ENCODE results near the gene KCND3. TPM values are rescaled to one million over a fixed set of nuclear protein-coding genes. Genes with fewer than 3 reads are reported as not detected.

KCND3 gene
- total RNA-seq, 4 donors from 2014 or later, result 1.0 to 6.9 (median 3.9) TPM

GRCh38 chr1:111906816-111907215 lies 82.7 kb downstream of the KCND3 start:
- WGBS, 2 donors, result 52 to 54% methylated on average over 1 of the region's 1 CpG
- Histone ChIP-seq H3K36me3 (no peaks in the 10 kb centered on the region), H3K27ac (no peak overlapping the region), H3K4me3 (no peak overlapping the region), H3K4me1 (no peaks in the 10 kb centered on the region), H3K27me3 (no peaks in the 10 kb centered on the region), H3K9me3 (no peaks in the 10 kb centered on the region)
- DNase-seq (ENCODE audit: low spot score in 2 of 2), result no peak
- no peak for TF ChIP-seq EP300 (IDR thresholded peaks at IDR 0.05)
- TF ChIP-seq, protein P1, sequence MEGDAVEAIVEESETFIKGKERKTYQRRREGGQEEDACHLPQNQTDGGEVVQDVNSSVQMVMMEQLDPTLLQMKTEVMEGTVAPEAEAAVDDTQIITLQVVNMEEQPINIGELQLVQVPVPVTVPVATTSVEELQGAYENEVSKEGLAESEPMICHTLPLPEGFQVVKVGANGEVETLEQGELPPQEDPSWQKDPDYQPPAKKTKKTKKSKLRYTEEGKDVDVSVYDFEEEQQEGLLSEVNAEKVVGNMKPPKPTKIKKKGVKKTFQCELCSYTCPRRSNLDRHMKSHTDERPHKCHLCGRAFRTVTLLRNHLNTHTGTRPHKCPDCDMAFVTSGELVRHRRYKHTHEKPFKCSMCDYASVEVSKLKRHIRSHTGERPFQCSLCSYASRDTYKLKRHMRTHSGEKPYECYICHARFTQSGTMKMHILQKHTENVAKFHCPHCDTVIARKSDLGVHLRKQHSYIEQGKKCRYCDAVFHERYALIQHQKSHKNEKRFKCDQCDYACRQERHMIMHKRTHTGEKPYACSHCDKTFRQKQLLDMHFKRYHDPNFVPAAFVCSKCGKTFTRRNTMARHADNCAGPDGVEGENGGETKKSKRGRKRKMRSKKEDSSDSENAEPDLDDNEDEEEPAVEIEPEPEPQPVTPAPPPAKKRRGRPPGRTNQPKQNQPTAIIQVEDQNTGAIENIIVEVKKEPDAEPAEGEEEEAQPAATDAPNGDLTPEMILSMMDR (IDR thresholded peaks at IDR 0.05), result no peak
- no peak for TF ChIP-seq POLR2A (IDR thresholded peaks at IDR 0.05)

- TF ChIP-seq, protein P1 (IDR thresholded peaks at IDR 0.05), result no peak
- no peak for TF ChIP-seq POLR2A (IDR thresholded peaks at IDR 0.05)
- no peak for TF ChIP-seq EP300 (IDR thresholded peaks at IDR 0.05)
- Histone ChIP-seq H3K4me3 (no peak overlapping the region), H3K36me3 (no peaks in the 10 kb centered on the region), H3K9me3 (no peaks in the 10 kb centered on the region), H3K27ac (no peak overlapping the region), H3K4me1 (no peaks in the 10 kb centered on the region), H3K27me3 (no peaks in the 10 kb centered on the region)
- 75 to 78% methylated on average over 4 of the region's 4 CpGs for WGBS, 2 donors
- DNase-seq (ENCODE audit: low spot score in 2 of 2), result no peak
These were observed 83.4 kb downstream of the KCND3 start for GRCh38 chr1:111906111-111906510.

GRCh38 chr1:111904478-111905218 lies 84.8 kb downstream of the KCND3 start:
- WGBS, 2 donors, result 28 to 46% methylated on average over 15 to 19 of the region's 20 CpGs
- no peak overlapping the region for H3K4me3 ChIP-seq

DNA sequence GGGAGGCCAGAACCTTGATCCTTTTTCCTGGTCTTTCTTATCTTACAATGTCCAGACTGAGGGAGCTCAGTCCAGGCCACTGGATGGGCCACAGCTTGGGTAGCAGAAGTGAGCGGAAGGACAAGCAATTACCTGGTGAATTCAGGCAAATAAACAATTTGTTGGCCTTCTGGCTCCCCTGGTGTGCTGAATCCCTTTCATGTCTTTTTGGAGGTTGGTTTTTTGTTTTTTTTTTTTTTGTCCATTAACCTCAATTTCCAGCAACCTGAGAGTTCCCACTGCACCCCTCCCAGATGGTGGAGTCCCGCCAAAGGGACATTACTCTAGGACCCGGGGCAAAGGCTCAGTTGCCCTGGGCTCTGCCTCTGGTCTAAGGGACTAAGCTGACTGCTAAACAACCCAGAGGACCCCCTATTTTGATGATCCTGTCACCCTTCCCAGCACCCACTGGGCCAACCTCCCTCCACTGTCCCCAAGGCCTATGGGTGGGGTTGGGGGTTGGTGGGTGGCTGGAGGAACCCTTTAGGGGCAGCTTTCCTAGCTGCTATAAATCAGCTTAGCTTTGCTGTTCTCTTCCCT lies 85.5 kb downstream of the KCND3 start:
- TF ChIP-seq POLR2A (IDR thresholded peaks at IDR 0.05) (no peak), EP300 (IDR thresholded peaks at IDR 0.05) (no peak)
- TF ChIP-seq, protein P1 (IDR thresholded peaks at IDR 0.05), result no peak
- WGBS, 2 donors, result 59 to 76% methylated on average over 3 of the region's 3 CpGs
- no peak overlapping the region for H3K27ac ChIP-seq
- no peaks in the 10 kb centered on the region for H3K27me3 ChIP-seq
- no peaks in the 10 kb centered on the region for H3K36me3 ChIP-seq
- no peak for DNase-seq (ENCODE audit: low spot score in 2 of 2)
- no peaks in the 10 kb centered on the region for H3K4me1 ChIP-seq
- no peak overlapping the region for H3K4me3 ChIP-seq
- no peaks in the 10 kb centered on the region for H3K9me3 ChIP-seq

More at GRCh38 chr1:111904478-111905218, 84.8 kb downstream of the KCND3 start:
- Histone ChIP-seq H3K36me3 (no peaks in the 10 kb centered on the region), H3K4me1 (no peaks in the 10 kb centered on the region), H3K9me3 (no peaks in the 10 kb centered on the region), H3K27ac (no peak overlapping the region), H3K27me3 (no peaks in the 10 kb centered on the region)
- DNase-seq (ENCODE audit: low spot score in 2 of 2), result no peak
- no peak for TF ChIP-seq POLR2A (IDR thresholded peaks at IDR 0.05)
- no peak for TF ChIP-seq EP300 (IDR thresholded peaks at IDR 0.05)
- TF ChIP-seq, protein P1 (IDR thresholded peaks at IDR 0.05), result no peak

- Histone ChIP-seq H3K4me1 (no peaks in the 10 kb centered on the region), H3K36me3 (no peaks in the 10 kb centered on the region), H3K27ac (no peak overlapping the region), H3K9me3 (no peaks in the 10 kb centered on the region), H3K4me3 (no peak overlapping the region), H3K27me3 (no peaks in the 10 kb centered on the region)
- TF ChIP-seq POLR2A (IDR thresholded peaks at IDR 0.05), result no peak
- TF ChIP-seq, protein P1 (IDR thresholded peaks at IDR 0.05), result no peak
- TF ChIP-seq EP300 (IDR thresholded peaks at IDR 0.05), result no peak
- 63 to 70% methylated on average over 4 of the region's 4 CpGs for WGBS, 2 donors
- DNase-seq (ENCODE audit: low spot score in 2 of 2), result no peak
These were observed 86.2 kb downstream of the KCND3 start for GRCh38 chr1:111903148-111903870.

Data from tibial nerve (tissue), 4 donors.